KG1 (cell line): ENCODE results near the gene NPAS2.

Experiments used
- DNase-seq: peaks from one replicate; lab custom pipeline; 2025; lab: John Stamatoyannopoulos, UW

The NPAS2 gene

DNA sequence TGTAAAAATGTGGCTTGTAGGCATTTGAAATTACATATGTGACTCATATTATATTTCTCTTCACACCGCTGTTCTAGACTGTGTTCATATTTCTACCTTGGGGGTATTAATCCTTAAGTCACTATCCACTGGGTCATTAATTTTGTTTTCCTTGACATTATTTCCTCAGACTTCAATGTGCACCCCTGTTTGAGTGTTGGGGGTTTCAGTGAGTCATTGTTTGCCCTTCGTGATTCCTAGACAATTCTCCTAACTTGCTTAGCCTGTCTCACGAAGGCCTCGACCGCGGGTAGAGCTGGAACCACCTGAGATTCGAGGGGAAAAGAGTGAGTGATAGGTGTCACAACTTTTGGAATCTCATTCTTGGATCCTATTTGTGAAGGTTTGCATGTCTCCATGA lies 35.1 kb downstream of the NPAS2 start:
- no peak for DNase-seq

DNA sequence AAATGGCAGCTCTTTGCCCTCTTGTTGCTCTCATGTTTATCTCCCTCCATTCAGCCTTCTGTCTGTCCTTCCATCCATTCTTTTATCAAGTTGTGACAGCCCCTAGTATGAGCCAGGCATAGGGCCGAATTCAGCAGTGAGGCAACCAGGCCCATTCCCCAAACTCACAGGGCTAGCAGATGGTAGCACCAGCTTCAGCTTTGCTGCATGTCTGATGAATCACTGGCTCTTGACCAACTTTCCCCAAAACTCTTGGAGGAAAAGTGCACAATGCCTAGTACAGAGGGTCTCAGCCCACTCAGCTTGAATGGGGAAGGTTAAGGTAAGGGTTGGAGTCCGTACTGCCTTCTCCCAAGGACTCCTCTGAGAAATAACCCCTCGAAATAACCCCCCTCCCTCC lies 35.7 kb downstream of the NPAS2 start:
- no peak for DNase-seq

DNA sequence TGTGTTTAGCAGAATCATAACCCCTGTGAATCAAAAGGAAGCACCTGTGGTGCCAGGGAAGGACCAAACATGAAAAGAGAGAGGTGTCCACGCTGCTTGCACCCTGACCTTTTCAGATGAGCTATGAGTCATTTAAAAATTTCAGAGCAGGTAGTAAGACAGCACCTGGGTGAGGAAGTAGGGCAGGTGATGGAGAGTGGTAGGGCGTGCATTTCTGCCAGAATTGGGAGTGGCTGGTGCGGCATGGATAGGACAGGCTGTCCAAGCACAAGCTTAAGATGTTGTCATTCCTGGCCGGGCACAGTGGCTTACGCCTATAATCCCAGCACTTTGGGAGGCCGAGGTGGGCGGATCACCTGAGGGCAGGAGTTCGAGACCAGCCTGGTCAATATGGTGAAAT lies 36.8 kb downstream of the NPAS2 start:
- DNase-seq: no peak

DNA sequence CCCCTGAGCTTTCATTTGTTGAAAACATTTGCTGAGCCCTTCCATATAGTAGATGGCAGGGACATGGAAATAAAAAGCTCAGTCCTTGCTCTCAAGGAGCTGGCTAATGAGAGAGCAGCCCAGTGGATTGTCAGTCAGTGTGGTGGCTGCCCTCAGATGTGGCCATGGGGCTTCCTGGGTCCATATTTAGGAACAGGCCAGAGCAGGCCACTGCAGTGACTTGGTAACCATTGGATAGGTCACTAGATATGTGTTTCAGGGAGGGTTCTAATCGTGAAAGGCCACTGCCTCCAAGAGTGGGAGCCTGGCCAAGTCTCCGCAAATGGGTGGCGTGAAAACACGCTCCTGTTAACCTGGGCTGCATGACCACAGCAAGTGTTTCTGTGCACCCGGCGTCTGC lies 37.4 kb downstream of the NPAS2 start:
- no peak for DNase-seq

DNA sequence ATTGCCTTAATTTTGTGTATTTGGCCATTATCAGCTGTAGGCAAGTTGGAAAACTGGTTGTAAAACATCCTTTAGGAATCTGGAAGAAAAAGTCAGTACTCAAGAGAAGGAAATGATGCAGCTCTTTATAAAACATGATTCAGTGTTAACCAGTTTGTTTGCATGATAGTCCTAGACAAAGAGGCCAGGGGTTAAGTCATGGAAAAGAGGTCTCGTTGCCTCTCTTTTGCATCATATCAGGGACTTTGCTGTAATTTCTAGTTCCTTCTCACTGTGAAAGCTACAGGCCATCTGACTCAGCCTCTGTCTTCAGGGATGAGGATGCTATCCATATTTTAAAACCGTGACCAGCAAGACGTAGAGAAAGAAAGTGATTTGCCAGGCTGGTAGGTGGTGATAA lies 38.0 kb downstream of the NPAS2 start:
- no peak for DNase-seq

DNA sequence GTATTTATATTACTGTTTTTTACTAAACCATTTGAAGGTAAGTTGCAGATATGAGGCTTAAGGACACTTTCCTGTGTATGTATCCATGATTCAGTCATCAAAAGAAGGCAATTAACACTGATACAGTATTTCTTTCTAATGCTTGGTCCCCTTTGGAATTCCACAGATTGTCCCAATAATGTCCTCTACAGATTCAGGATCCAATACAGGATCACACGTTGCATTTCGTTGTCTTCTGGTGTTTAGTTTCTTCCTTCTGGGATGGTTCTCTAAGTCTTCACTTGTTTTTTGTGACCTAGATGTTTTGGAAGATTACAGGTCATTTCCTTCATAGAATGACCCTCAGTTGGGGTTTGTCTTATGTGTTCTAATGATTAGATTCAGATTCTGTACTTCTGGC lies 40.0 kb downstream of the NPAS2 start:
- DNase-seq: no peak

DNA sequence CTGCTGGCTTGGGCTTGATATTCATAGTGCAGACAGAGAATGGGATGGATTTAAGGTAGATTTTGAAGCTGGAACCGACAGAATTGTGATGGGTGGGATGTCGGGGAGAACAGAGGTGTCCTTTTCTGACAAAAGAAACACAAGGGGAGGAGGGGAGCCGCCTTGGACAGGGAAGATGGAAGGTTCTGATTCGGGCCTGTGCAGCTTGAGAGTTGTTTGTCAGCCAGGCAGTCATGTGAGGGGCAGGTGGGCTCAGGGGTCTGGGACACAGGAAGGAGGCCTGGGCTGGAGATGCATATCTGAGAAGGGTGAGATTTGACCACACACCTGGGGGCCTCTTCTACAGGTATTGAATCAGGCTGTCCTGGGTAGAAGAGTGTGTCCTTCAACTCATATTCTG lies 41.4 kb downstream of the NPAS2 start:
- no peak for DNase-seq

DNA sequence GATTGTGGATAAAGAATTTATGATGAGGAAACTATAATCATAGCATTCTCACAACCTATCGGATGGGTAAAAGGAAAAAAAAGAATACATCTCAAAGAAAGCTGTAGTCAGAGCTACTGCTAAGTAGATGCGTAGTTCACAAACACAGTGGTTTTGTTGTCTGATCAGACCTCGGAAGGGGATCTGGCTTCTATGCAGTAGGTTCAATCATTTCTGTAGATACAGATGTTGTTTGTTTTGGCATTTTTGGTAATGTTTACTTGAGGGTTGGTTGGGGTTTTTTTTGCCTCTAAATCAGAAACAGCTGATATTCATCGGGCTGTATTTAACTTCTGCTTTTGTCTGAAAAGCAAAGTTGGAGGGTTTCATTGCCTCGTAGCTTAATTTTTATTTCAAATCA lies 42.1 kb downstream of the NPAS2 start:
- DNase-seq: no peak

DNA sequence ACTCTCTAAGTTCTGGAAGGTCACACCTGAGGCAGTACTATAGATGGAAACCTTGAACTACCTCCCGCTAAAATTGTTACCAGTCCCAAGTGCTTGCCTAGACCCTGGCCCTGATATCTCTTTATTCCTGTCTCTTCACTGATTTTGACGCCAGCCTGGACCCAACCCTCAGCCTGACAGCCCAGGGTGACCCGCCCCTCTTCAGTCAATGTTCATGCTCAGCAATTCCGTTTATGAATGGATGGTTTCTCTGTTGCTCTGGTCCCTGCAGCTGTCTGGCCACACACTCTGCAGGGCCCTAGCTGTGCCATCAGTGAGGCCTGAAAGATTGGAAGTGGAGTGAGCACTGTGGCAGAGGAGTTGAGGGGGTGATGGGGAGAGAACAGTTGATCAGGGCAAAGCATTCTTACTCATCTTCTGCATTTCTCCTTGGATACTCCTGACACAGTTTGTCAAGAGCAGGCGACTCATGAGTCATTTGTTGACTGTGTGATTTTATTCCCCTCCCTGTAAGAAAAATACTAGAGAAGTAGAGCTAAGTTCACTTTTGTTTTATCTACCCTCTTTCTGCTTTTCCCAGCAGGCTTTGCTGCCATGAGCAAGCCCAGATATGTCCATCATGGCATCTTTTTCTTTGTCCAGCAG lies 46.0 kb downstream of the NPAS2 start:
- DNase-seq: no peak

DNA sequence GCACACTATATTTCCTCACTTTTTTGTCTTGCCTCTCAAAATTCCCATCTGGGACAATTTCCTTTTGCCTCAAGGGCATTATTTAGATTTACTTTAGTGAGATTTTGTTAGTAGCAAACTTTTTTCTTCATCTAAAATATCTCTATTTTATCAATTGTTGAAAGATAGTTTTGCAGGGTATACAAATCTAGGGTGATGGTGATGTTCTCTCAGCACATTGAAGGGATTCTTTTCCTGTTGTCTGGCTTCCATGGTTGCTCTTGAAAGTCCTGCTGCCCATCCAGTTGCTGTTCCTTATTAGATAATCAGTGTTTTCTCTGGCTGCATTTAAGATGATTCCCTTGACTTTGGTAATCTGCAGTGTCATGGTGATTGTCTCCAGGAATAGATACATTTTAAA lies 48.1 kb downstream of the NPAS2 start:
- DNase-seq: no peak

DNA sequence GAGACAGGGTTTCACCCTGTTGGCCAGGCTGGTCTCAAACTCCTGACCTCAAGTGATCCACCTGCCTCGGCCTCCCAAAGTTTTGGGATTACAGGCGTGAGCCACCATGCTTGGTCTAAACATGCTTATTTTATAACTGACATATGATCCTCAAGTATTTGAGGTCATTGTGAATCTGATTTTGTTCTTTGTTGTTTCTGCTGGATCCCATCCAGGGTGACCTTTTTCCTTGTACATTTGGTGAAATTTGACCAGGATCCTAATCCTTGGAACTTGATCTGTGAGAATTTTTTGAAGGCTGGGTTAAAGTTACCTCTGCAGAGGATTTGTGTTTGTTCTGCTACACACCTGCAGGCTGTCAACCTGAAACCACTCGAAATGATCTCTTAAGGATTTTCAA lies 49.2 kb downstream of the NPAS2 start:
- DNase-seq: no peak

DNA sequence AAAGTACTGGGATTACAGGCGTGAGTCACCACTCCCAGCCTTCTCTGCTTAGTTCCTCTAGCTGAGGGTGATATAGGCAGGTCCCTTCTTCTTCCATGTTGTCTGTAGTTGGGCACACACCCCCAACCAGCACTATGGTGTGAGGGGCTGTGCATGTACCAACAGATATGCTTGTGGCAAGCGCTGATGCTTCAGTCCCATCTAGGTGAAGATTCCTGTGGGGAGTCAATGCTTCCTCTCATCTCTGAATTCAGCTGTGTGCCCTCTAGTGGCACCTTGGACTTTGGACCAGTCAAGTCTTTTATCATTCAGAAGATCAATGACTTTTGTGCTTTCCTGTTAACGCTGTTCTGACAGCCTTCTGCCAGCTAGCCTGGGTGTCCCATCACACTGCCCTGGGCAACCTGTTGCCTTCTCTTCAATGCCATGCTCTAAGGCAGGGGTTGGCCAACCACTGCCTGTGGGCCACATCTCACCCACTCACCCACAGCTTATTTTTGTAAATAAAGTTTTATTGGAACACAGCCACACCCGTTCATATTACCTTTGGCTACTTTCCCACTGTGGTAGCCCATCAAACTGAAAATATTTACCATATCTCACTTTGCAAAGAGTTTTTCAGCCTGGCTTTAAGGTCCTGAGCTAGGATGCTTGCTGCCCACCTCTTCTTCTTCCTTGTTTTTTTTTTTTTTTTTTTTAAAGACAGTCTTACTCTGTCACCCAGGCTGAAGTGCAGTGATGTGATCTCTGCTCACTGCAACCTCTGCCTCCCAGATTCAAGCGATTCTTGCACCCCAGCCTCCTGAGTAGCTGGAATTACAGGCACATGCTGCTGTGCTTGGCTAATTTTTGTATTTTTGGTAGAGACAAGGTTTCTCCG lies 51.0 kb downstream of the NPAS2 start:
- no peak for DNase-seq

DNA sequence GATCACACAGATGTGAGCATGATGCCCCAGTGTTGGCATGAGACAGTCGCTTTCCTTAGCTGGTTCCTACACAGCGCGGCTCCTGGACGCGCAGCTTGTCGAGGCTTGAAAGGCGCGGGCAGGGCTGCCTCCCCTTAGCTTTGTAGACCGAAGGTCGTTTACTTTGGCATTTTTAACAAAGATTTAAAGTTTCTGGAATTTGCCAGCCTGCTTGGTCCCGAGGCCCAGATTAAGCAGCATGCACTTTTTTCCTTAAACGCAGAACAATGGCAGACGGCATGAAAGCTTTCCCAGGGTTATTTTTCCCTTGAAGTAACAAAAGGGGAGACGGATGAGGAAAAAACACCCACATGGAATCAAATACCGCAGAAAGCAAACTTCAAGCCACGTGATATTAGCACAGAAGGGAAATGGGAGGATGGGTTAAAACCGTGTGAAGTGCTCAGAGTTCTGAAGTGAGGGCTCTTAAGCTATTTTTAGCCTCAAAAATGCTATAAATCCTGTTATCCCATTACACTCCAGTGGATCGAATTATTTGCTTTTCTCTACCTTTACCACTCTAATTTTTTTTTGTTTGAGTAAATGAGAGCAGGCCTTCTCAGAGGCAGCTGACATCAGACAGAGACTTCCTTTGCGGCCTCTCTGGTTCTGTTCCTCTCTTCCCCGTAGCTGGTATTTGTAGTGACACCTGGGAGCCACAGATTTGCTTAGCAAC lies 55.7 kb downstream of the NPAS2 start:
- DNase-seq: no peak

DNA sequence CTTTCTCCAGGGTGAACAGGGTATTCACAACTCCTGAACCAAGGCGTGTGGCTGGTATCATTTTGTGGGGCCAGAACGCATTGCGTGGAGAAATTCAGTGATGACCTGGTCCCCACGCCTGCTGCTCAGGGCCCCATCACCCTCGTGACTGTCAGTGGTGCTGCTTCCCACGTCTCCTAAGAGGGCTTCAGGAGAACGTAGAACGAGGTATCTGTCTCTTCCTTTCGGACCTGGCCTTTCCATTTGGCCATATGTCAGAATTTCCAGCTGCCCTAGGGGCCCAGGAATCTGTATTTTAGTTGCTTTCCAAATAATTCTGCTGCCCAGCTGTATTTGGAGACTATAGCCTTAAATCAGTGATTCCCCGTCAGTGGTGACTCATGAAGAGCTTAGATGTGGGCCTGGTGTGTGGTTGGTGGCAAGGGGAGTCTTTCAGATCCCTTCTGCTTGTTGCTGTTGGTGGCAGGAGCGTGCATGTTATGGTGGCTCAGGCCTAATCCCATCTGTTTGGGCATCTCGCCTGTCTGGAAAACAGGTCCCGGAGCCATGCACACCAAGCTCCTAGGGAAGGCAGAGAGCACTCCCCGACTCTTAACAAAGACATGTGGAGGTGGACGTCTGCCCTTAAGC lies 56.4 kb downstream of the NPAS2 start:
- DNase-seq: no peak

DNA sequence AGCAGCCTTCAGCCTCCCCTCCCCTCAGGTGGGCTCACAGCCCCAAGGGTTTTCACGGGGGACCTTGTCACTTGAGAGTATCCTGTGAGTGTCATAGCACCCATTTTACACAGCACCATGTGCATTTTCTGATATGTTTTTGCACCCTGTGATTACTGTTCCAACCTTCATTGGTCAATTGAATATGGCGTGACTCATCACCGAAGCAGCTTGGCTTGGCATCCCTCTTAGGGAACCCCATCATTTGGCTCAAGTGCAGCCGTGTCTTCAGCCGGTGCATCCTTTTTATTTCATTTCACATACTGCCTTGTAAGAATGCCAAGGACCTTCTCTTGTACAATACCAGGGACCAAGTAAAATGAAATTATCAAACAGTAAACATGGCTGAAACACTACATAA lies 57.6 kb downstream of the NPAS2 start:
- DNase-seq: no peak

DNA sequence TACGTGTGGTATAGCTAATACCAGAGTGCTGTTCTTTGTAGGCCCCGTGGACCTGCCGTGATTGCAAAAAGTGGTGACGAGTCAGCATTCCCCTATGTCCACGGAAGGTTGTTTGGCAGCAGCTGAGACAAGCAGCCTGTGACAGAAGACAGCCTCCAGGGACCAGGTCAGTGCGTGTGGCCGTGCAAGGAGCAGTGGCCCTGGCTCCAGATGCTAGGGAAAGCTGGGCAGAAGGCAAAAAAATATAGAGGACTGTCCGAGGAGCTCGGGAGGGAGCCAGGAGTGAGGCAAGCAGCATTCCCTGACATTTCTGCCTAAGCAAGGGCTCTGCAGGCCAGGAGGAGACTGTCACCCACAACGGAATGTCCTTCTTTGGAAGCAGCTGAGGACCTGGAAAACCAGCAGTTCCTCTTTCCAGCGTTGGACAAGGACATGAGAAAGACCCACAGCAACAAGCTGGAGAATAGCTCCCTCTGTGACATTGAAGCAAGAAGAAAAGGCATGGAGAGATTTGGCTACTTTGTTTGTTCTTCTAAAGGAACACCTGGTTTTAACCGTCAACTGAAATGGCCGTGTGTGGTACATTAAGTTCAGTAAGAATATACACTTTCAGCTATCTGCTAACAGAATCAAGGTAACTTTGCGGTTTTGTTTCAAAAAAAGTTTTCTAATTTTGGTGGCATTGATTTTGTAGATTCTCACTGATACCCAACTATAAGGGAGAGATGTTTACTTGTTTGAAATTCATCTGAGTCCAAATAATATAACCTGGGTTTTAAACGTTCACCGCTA lies 58.3 kb downstream of the NPAS2 start:
- DNase-seq: no peak

DNA sequence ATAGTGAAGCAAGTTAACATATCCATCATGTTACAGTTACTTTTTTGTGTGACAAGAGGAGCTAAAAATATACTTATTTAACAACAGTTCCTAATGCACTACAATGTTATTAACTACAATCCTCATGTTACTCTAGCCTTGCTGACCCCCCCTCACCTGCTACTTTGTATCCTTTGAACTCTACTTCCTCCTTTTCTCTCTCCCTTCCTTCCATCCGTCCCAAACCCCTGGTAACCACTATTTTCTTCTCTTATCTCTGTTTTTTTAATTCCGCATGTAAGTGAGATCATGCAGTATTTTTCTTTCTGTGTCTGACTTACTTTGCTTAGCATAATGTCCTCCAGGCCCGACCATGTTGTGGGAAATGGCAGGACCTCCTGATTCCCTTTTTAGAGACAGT lies 59.4 kb downstream of the NPAS2 start:
- DNase-seq: no peak

DNA sequence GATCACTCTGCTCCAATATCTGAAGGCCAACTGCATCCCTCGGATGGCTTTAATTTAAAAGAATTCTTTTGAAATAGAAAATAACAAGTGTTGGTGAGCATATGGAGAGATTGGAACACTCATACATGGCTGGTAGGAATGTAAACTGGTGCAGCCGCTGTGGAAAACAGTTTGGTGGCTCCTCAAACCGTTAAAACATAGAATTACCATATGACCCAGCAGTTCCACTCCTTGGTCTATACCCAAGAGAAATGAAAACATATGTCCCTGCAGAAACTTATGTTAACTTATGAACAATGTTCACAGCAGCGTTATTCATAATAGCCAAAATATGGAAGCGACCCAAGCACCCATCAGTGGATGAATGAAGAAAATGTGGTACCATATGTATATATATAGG lies 60.1 kb downstream of the NPAS2 start:
- DNase-seq: no peak

DNA sequence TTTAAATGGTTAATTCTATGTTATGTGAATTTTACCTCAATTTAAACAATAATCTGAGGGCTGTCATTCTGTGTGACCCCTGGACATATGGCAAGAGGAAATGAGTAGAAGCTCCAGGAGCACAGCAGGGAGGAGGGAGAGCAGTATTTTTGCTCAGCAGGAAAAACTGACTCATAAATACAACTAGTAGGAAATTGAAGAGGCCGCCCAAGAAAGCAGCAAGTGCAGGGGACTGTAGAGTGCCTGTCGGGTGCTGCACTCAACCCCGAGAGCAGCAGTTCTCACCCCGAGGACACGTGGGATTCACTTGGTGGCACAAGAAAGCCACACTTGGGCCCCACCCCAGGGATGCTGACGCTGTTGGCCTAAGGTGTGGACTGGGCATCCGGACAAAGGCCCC lies 60.8 kb downstream of the NPAS2 start:
- DNase-seq: no peak

DNA sequence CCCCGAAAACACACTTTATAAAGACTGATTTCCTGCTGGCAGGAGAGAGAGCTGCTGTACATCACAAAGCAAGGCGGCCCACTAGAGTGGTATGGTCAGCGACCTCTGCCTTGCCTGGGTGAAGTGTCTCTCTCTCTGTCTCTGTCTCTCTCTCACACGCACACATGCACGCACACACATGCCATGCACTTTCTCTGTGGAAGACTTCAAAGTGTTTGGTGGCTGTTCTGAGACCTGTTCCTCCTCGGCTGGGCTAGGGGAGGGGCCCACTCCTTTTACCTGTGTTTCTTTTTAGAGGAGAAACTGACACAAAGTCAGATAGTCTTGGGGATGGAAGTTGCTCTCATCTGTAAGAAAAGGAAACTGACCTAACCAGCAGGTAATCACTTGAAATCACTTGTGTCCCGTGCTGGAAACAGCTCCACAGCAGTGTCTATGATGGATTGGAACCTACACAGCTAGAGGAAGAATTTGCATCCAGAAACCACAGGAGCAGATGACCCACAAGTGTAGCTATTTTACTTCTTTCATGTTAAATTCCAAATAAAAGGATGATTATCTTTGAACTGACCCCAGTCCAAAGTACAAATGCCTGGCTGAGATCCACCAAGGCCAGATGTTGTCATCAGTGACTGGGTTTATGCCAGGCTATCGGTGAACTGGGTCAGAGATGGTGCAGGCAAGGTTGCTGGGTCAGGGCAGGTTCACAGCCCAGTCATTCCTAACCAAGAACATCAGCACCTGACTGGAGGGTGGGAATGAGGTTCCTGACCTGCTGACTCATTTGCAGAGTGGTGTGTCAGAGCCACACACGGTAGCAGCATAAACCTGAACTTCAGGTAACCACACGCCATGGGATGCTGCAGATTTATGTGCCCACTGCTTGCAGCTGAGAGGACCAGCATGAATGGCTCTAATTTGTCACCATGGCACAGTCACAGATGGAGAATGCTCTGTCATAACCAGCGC lies 63.0 kb downstream of the NPAS2 start:
- DNase-seq: no peak

DNA sequence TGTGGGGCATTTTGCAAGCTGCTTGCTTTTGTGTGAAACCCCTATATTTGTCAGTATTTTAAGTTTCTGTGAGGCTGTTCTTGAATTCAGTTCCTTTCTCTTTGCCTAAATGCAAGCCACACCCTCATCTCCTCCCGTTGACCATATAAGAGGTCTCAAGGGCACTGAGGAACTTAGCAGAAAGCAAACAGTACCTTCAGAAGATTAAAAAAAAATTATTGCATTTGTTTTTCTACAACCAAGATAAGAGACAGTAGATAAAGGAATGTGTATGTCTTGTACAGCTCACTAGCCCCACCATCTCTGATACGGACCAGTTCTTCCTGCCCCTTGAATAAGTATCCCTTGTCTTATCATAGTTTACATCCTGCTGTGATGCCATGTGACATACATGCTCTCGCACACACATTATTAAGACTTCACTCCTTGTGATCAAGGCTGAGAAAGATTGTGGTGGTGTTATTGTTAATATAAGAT lies 64.2 kb downstream of the NPAS2 start:
- DNase-seq: no peak
